ACC112 (cell line): Measurements from ENCODE around the gene POLE4.

Experiments
- H2AFZ ChIP-seq: fragments of 200-600 bp; sonication (generic); one replicate; pipeline ENCODE4 v1.6.0; 2017; ENCODE audit warnings: antibody characterized with exemption, low read length; ENCODE audit not compliant: unreplicated experiment
- H3K27ac ChIP-seq: fragments of 200-600 bp; sonication (generic); 2 replicates; pipeline ENCODE4 v1.5.1; 2014; ENCODE audit warnings: low read depth, mild to moderate bottlenecking, antibody characterized with exemption, low read length, moderate library complexity
- H3K27me3 ChIP-seq: fragments of 200-600 bp; sonication (generic); 2 replicates; pipeline ENCODE4 v1.6.1; 2014; ENCODE audit warnings: mild to moderate bottlenecking, antibody characterized with exemption, low read length, moderate library complexity, mixed read lengths; ENCODE audit not compliant: insufficient read depth
- H3K36me3 ChIP-seq: fragments of 200-600 bp; sonication (generic); 2 replicates; pipeline ENCODE4 v1.6.1; 2016; ENCODE audit warnings: mild to moderate bottlenecking, antibody characterized with exemption, low read length, moderate library complexity, mixed read lengths; ENCODE audit not compliant: insufficient read depth
- H3K4me1 ChIP-seq: fragments of 200-600 bp; sonication (generic); one replicate; pipeline ENCODE4 v1.6.1; 2016; ENCODE audit warnings: low read length, mixed read lengths; ENCODE audit not compliant: insufficient read depth, unreplicated experiment, control insufficient read depth
- H3K4me3 ChIP-seq: fragments of 200-600 bp; sonication (generic); 2 replicates; pipeline ENCODE4 v1.5.1; 2014; ENCODE audit warnings: mild to moderate bottlenecking, low read depth, low read length
- H3K79me2 ChIP-seq: fragments of 200-600 bp; sonication (generic); one replicate; pipeline ENCODE4 v1.6.0; 2016; ENCODE audit warnings: low read length; ENCODE audit not compliant: control insufficient read depth, unreplicated experiment, insufficient read depth

POLE4 gene

GRCh38 chr2:74999468-74999867, 41.0 kb downstream of the POLE4 start:
- H2AFZ ChIP-seq: no peak overlapping the region
- H3K4me1 ChIP-seq: no peaks in the 10 kb centered on the region
- no peak overlapping the region for H3K4me3 ChIP-seq

GRCh38 chr2:75002007-75002406, 43.6 kb downstream of the POLE4 start:
- peaks cover 5% of the 10 kb centered on the region; the same call in 1 of the 2 replicates for H3K36me3 ChIP-seq
- H3K27ac ChIP-seq: no peak overlapping the region
- H3K4me3 ChIP-seq: no peak overlapping the region
- no peak overlapping the region for H2AFZ ChIP-seq
- no peaks in the 10 kb centered on the region for H3K79me2 ChIP-seq
- no peaks in the 10 kb centered on the region for H3K27me3 ChIP-seq
- no peaks in the 10 kb centered on the region for H3K4me1 ChIP-seq

More at GRCh38 chr2:74999468-74999867, 41.0 kb downstream of the POLE4 start:
- no peaks in the 10 kb centered on the region for H3K27me3 ChIP-seq
- no peaks in the 10 kb centered on the region for H3K79me2 ChIP-seq
- peaks cover 5% of the 10 kb centered on the region; the same call in 1 of the 2 replicates for H3K36me3 ChIP-seq
- no peak overlapping the region for H3K27ac ChIP-seq

GRCh38 chr2:75003276-75003675, 44.8 kb downstream of the POLE4 start:
- Histone ChIP-seq H3K79me2 (no peaks in the 10 kb centered on the region), H3K27me3 (no peaks in the 10 kb centered on the region), H3K4me3 (no peak overlapping the region), H2AFZ (no peak overlapping the region), H3K27ac (no peak overlapping the region), H3K4me1 (no peaks in the 10 kb centered on the region), H3K36me3 (peaks cover 4% of the 10 kb centered on the region; the same call in 1 of the 2 replicates)

GRCh38 chr2:75003773-75004172, 45.3 kb downstream of the POLE4 start:
- Histone ChIP-seq H3K4me1 (no peaks in the 10 kb centered on the region), H3K27ac (no peak overlapping the region), H3K79me2 (no peaks in the 10 kb centered on the region), H3K36me3 (no peaks in the 10 kb centered on the region), H3K27me3 (no peaks in the 10 kb centered on the region), H2AFZ (no peak overlapping the region), H3K4me3 (no peak overlapping the region)

- Histone ChIP-seq H3K79me2 (no peaks in the 10 kb centered on the region), H3K4me3 (no peak overlapping the region), H3K27ac (no peak overlapping the region), H3K4me1 (no peaks in the 10 kb centered on the region), H3K36me3 (no peaks in the 10 kb centered on the region), H2AFZ (no peak overlapping the region), H3K27me3 (no peaks in the 10 kb centered on the region)
These were observed 47.6 kb downstream of the POLE4 start for GRCh38 chr2:75006041-75006440.

- peaks cover under 1% of the 10 kb centered on the region for H3K4me1 ChIP-seq
- no peaks in the 10 kb centered on the region for H3K79me2 ChIP-seq
- H3K4me3 ChIP-seq: no peak overlapping the region
- no peak overlapping the region for H3K27ac ChIP-seq
- H3K36me3 ChIP-seq: no peaks in the 10 kb centered on the region
- H2AFZ ChIP-seq: no peak overlapping the region
- H3K27me3 ChIP-seq: no peaks in the 10 kb centered on the region
These were observed 48.6 kb downstream of the POLE4 start for GRCh38 chr2:75007061-75007460.

- H3K79me2 ChIP-seq: no peaks in the 10 kb centered on the region
- peaks cover 6% of the 10 kb centered on the region for H3K4me1 ChIP-seq
- H3K4me3 ChIP-seq: no peak overlapping the region
- H2AFZ ChIP-seq: no peak overlapping the region
- no peak overlapping the region for H3K27ac ChIP-seq
- no peaks in the 10 kb centered on the region for H3K27me3 ChIP-seq
- no peaks in the 10 kb centered on the region for H3K36me3 ChIP-seq
These were observed 49.4 kb downstream of the POLE4 start for GRCh38 chr2:75007819-75008218.

- H3K36me3 ChIP-seq: no peaks in the 10 kb centered on the region
- no peak overlapping the region for H3K27ac ChIP-seq
- H3K4me3 ChIP-seq: no peak overlapping the region
- H2AFZ ChIP-seq: no peak overlapping the region
- peaks cover 6% of the 10 kb centered on the region for H3K4me1 ChIP-seq
- H3K79me2 ChIP-seq: no peaks in the 10 kb centered on the region
- H3K27me3 ChIP-seq: no peaks in the 10 kb centered on the region
These were observed 52.1 kb downstream of the POLE4 start for GRCh38 chr2:75010571-75010970.

- H3K27me3 ChIP-seq: no peaks in the 10 kb centered on the region
- H3K79me2 ChIP-seq: no peaks in the 10 kb centered on the region
- no peaks in the 10 kb centered on the region for H3K36me3 ChIP-seq
- H2AFZ ChIP-seq: peak overlapping the region; percentile 30
- peaks cover 6% of the 10 kb centered on the region for H3K4me1 ChIP-seq
- H3K4me3 ChIP-seq: no peak overlapping the region
- H3K27ac ChIP-seq: peak overlapping the region; percentile 30
These were observed 53.6 kb downstream of the POLE4 start for GRCh38 chr2:75012080-75012479.

- Histone ChIP-seq H3K27ac (no peak overlapping the region), H3K79me2 (no peaks in the 10 kb centered on the region), H2AFZ (no peak overlapping the region), H3K27me3 (no peaks in the 10 kb centered on the region), H3K36me3 (no peaks in the 10 kb centered on the region), H3K4me1 (peaks cover 18% of the 10 kb centered on the region), H3K4me3 (no peak overlapping the region)
These were observed 59.7 kb downstream of the POLE4 start for GRCh38 chr2:75018162-75018561.
